A549 (cell line): Measurements from ENCODE around the gene FRMD4A.

Source experiments
- BCL3 ChIP-seq: fragments of >200 bp; sonication (Bioruptor Twin); formaldehyde crosslinking; IDR thresholded peaks from 3 replicates; pipeline ENCODE4 v1.6.1; 2016
- CEBPB ChIP-seq, 2 experiments: fragments of >200 bp in 1 of 2; sonication (Bioruptor Twin) in 1 of 2; formaldehyde crosslinking in 1 of 2; IDR thresholded peaks; 2 replicates each; pipeline ENCODE4 v1.6.1; 2012 to 2016
- CHD2 ChIP-seq: fragments of 150-350 bp; IDR thresholded peaks from 2 replicates; pipeline ENCODE4 v1.6.1; 2014; ENCODE audit warnings: low read length; ENCODE audit not compliant: partially characterized antibody
- CTCF ChIP-seq: fragments of >200 bp; sonication (Bioruptor Twin); formaldehyde crosslinking; IDR thresholded peaks from 3 replicates; pipeline ENCODE4 v1.5.1; 2016
- KDM1A ChIP-seq: fragments of 200-600 bp; sonication (generic); IDR thresholded peaks from 2 replicates; pipeline ENCODE4 v1.6.1; 2016; ENCODE audit warnings: low read depth, mild to moderate bottlenecking
- MAZ ChIP-seq: fragments of 150-350 bp; IDR thresholded peaks from 2 replicates; pipeline ENCODE4 v1.6.1; 2014; ENCODE audit warnings: antibody characterized with exemption, low read depth, low read length, borderline replicate concordance
- NFE2L2 ChIP-seq: fragments of 150-350 bp; conservative IDR thresholded peaks from 2 replicates; pipeline ENCODE4 v1.6.1; 2014; ENCODE audit warnings: low read length
- POLR2A ChIP-seq: IDR thresholded peaks from 2 replicates; pipeline ENCODE4 v1.6.1; 2012; ENCODE audit warnings: mild to moderate bottlenecking, low read length
- POLR2AphosphoS2 ChIP-seq: conservative IDR thresholded peaks from 2 replicates; pipeline ENCODE4 v1.6.1; 2012; ENCODE audit warnings: low read length, improper control_type of control experiment, inconsistent platforms
- RFX5 ChIP-seq: fragments of 450-650 bp; IDR thresholded peaks from 2 replicates; pipeline ENCODE4 v1.7.1; 2014; ENCODE audit warnings: antibody characterized with exemption, mild to moderate bottlenecking, moderate library complexity
- SMC3 ChIP-seq: fragments of >200 bp; sonication (Bioruptor Twin); formaldehyde crosslinking; IDR thresholded peaks from 3 replicates; pipeline ENCODE4 v1.6.1; 2018; ENCODE audit warnings: inconsistent platforms
- ZFP36 ChIP-seq: fragments of 450-650 bp; IDR thresholded peaks from 2 replicates; pipeline ENCODE4 v1.6.1; 2014; ENCODE audit warnings: borderline replicate concordance; ENCODE audit not compliant: partially characterized antibody
- ZNF302 ChIP-seq: fragments of 250-450 bp; sonication (Bioruptor Pico); IDR thresholded peaks from 2 replicates; pipeline ENCODE4 v1.9.0; 2021; ENCODE audit warnings: inconsistent platforms, mild to moderate bottlenecking, moderate library complexity
- TF ChIP-seq, protein P1 (sequence below): fragments of 450-650 bp; IDR thresholded peaks from 2 replicates; pipeline ENCODE4 v1.6.1; 2014; ENCODE audit warnings: antibody characterized with exemption

DNA sequence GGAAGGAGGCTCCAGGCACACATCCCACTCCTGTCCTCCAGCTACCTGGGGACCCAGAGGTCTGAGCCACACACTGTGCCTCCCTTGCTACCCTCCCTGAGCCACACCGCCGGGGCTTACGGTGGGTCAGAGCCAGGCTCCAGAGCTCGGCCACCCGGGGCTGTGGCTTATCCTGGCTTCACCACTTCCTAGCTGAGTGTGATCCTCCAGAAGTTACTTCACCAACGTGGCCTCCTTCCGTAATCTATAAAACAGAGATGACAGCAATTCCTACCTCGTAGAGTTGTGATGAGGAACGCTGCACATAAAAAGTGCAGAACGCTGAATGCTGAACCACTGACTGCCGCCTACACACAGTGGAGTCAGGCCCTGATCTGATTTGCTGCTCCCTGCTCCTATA is 458.9 kb downstream of the FRMD4A start:
- TF ChIP-seq, protein P1, sequence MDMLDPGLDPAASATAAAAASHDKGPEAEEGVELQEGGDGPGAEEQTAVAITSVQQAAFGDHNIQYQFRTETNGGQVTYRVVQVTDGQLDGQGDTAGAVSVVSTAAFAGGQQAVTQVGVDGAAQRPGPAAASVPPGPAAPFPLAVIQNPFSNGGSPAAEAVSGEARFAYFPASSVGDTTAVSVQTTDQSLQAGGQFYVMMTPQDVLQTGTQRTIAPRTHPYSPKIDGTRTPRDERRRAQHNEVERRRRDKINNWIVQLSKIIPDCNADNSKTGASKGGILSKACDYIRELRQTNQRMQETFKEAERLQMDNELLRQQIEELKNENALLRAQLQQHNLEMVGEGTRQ: no peak
- no peak for TF ChIP-seq SMC3
- TF ChIP-seq CTCF: no peak
- TF ChIP-seq MAZ: no peak
- no peak for TF ChIP-seq POLR2A
- TF ChIP-seq ZFP36: no peak
- TF ChIP-seq KDM1A: no peak
- no peak for TF ChIP-seq RFX5
- no peak for TF ChIP-seq CEBPB (IDR thresholded peaks at IDR 0.05)
- no peak for TF ChIP-seq ZNF302
- no peak for TF ChIP-seq NFE2L2
- no peak for TF ChIP-seq BCL3
- TF ChIP-seq CHD2: no peak
- TF ChIP-seq POLR2AphosphoS2: no peak
